Karpas-422 (cell line): ENCODE data around the gene RGL3. TPM values are rescaled to one million over a fixed set of nuclear protein-coding genes. Genes with fewer than 3 reads are reported as not detected.

Experiments used
- DNase-seq: peaks from one replicate; pipeline ENCODE4 v3.0.0-alpha.2; 2015
- H2AFZ ChIP-seq: fragments of 200-600 bp; sonication (generic); 2 replicates; pipeline ENCODE4 v1.6.1; 2014; ENCODE audit warnings: antibody characterized with exemption, low read length, mixed read lengths
- H3K27ac ChIP-seq: fragments of 200-600 bp; sonication (generic); 2 replicates; pipeline ENCODE4 v1.5.1; 2014; ENCODE audit warnings: mild to moderate bottlenecking, low read length, moderate library complexity
- H3K27me3 ChIP-seq: fragments of 200-600 bp; sonication (generic); 2 replicates; pipeline ENCODE4 v1.6.1; 2014; ENCODE audit warnings: low read length, mixed read lengths
- H3K36me3 ChIP-seq: fragments of 200-600 bp; sonication (generic); 2 replicates; pipeline ENCODE4 v1.6.1; 2014; ENCODE audit warnings: low read length, mixed read lengths; ENCODE audit not compliant: insufficient read depth
- H3K4me1 ChIP-seq: fragments of 200-600 bp; sonication (generic); 2 replicates; pipeline ENCODE4 v1.6.1; 2014; ENCODE audit warnings: mild to moderate bottlenecking, low read length, mixed read lengths
- H3K4me2 ChIP-seq: fragments of 200-600 bp; sonication (generic); 2 replicates; pipeline ENCODE4 v1.6.1; 2014; ENCODE audit warnings: low read length, low read depth, mild to moderate bottlenecking; ENCODE audit not compliant: poor library complexity, severe bottlenecking
- H3K4me3 ChIP-seq: fragments of 200-600 bp; sonication (generic); 2 replicates; pipeline ENCODE4 v1.5.1; 2014; ENCODE audit warnings: mild to moderate bottlenecking, antibody characterized with exemption, low read length, mixed read lengths
- H3K79me2 ChIP-seq: fragments of 200-600 bp; sonication (generic); 2 replicates; pipeline ENCODE4 v1.6.1; 2014; ENCODE audit warnings: mild to moderate bottlenecking, low read length, mixed read lengths
- H3K9ac ChIP-seq: fragments of 200-600 bp; sonication (generic); 2 replicates; pipeline ENCODE4 v1.6.0; 2014; ENCODE audit warnings: low read length
- H3K9me2 ChIP-seq: fragments of 200-600 bp; sonication (generic), shearing (Covaris generic); replicated peaks from 2 replicates; pipeline ENCODE4 v1.6.0; 2014; ENCODE audit warnings: mild to moderate bottlenecking, low read length, moderate library complexity; ENCODE audit not compliant: insufficient read depth
- H3K9me3 ChIP-seq: fragments of 300-700, 200-600 bp; sonication (generic); 2 replicates; pipeline ENCODE4 v1.6.1; 2014; ENCODE audit warnings: low read length, mixed read lengths
- H4K20me1 ChIP-seq: fragments of 200-600 bp; sonication (generic); 2 replicates; pipeline ENCODE4 v1.6.1; 2014; ENCODE audit warnings: mild to moderate bottlenecking, antibody characterized with exemption, low read length, low read depth; ENCODE audit not compliant: insufficient read depth
- total RNA-seq: library from RNA; depleted of rRNA; stranded (reverse); fragments of >200 nt; shearing (Covaris generic); gene quantifications from 2 replicates; pipeline ENCODE4 v1.2.3, GENCODE V29; 2014; ENCODE audit warnings: low replicate concordance

The RGL3 gene
- total RNA-seq, 1 experiment from 2014 or later, result not detected

- H3K9me3 ChIP-seq, result no peaks in the 10 kb centered on the region
- peak; percentile 78 for DNase-seq
- H3K36me3 ChIP-seq, result 0 out of 2 replicates have a peak, but pooled peaks cover 4% of the 10 kb centered on the region
- H4K20me1 ChIP-seq, result no peaks in the 10 kb centered on the region
- no peak overlapping the region; the same call in 1 of the 2 replicates for H2AFZ ChIP-seq
- H3K27ac ChIP-seq, result peak overlapping the region; percentile 52
- H3K4me2 ChIP-seq, result peak overlapping the region; percentile 91
- H3K27me3 ChIP-seq, result no peaks in the 10 kb centered on the region
- peaks cover 46% of the 10 kb centered on the region for H3K79me2 ChIP-seq
- H3K4me1 ChIP-seq, result peaks cover 62% of the 10 kb centered on the region
- H3K9me2 ChIP-seq, result no peaks in the 10 kb centered on the region
- H3K4me3 ChIP-seq, result no peak overlapping the region
- peak overlapping the region; percentile 23 for H3K9ac ChIP-seq
Observed at GRCh38 chr19:11377237-11377636, 41.9 kb downstream of the RGL3 start.

- no peaks in the 10 kb centered on the region for H3K27me3 ChIP-seq
- 0 out of 2 replicates have a peak, but pooled peaks cover 4% of the 10 kb centered on the region for H3K36me3 ChIP-seq
- peak overlapping the region; percentile 82 for H3K27ac ChIP-seq
- peak; percentile 89 for DNase-seq
- peaks cover 54% of the 10 kb centered on the region for H3K4me1 ChIP-seq
- H3K4me3 ChIP-seq, result peak overlapping the region; percentile 86
- peak overlapping the region; percentile 91 for H3K9ac ChIP-seq
- H4K20me1 ChIP-seq, result no peaks in the 10 kb centered on the region
- H3K79me2 ChIP-seq, result peaks cover 43% of the 10 kb centered on the region
- H3K9me3 ChIP-seq, result no peaks in the 10 kb centered on the region
- no peak overlapping the region for H2AFZ ChIP-seq
- H3K9me2 ChIP-seq, result no peaks in the 10 kb centered on the region
- H3K4me2 ChIP-seq, result peak overlapping the region; percentile 91
Observed at GRCh38 chr19:11375143-11375948, 43.8 kb downstream of the RGL3 start.

GRCh38 chr19:11374433-11375142 lies 44.5 kb downstream of the RGL3 start, which contains the start of gene SWSAP1:
Gene SWSAP1 (plus strand): TSS chr19:11374666. CDS start chr19:11374681, 15 bp downstream.
- no peaks in the 10 kb centered on the region for H3K27me3 ChIP-seq
- 0 out of 2 replicates have a peak, but pooled peaks cover 4% of the 10 kb centered on the region for H3K36me3 ChIP-seq
- H3K9ac ChIP-seq, result peak within 1 kb of the TSS; percentile 91
- H2AFZ ChIP-seq, result peak within 1 kb of the TSS; percentile 49; the same call in 1 of the 2 replicates
- no peaks in the 10 kb centered on the region for H3K9me2 ChIP-seq
- DNase-seq, result peak; percentile 99
- peak within 1 kb of the TSS; percentile 82 for H3K27ac ChIP-seq
- peak within 1 kb of the TSS; percentile 91 for H3K4me2 ChIP-seq
- peak within 1 kb of the TSS; percentile 86 for H3K4me3 ChIP-seq
- H3K9me3 ChIP-seq, result no peaks in the 10 kb centered on the region
- no peaks in the 10 kb centered on the region for H4K20me1 ChIP-seq
- H3K79me2 ChIP-seq, result peaks cover 35% of the 10 kb centered on the region
- H3K4me1 ChIP-seq, result peaks cover 46% of the 10 kb centered on the region

- Histone ChIP-seq H3K9me3 (no peaks in the 10 kb centered on the region), H4K20me1 (no peaks in the 10 kb centered on the region), H3K9me2 (no peaks in the 10 kb centered on the region), H3K79me2 (peaks cover 30% of the 10 kb centered on the region), H3K27me3 (no peaks in the 10 kb centered on the region), H3K9ac (peak overlapping the region; percentile 80), H3K4me3 (peak overlapping the region; percentile 86), H2AFZ (peak overlapping the region; percentile 49; the same call in 1 of the 2 replicates), H3K27ac (no peak overlapping the region), H3K4me2 (peak overlapping the region; percentile 91), H3K36me3 (0 out of 2 replicates have a peak, but pooled peaks cover 4% of the 10 kb centered on the region), H3K4me1 (peaks cover 40% of the 10 kb centered on the region)
- peak; percentile 49 for DNase-seq
Observed at GRCh38 chr19:11373885-11374432, 45.2 kb downstream of the RGL3 start.

- Histone ChIP-seq H3K4me3 (peak overlapping the region; percentile 86; the same call in 1 of the 2 replicates), H3K27me3 (no peaks in the 10 kb centered on the region), H3K9me2 (no peaks in the 10 kb centered on the region), H3K9ac (peak overlapping the region; percentile 80), H3K4me1 (peaks cover 35% of the 10 kb centered on the region), H2AFZ (peak overlapping the region; percentile 49; the same call in 1 of the 2 replicates), H3K4me2 (peak overlapping the region; percentile 91), H3K27ac (no peak overlapping the region), H4K20me1 (no peaks in the 10 kb centered on the region), H3K36me3 (0 out of 2 replicates have a peak, but pooled peaks cover 4% of the 10 kb centered on the region), H3K9me3 (no peaks in the 10 kb centered on the region), H3K79me2 (peaks cover 25% of the 10 kb centered on the region)
- DNase-seq, result peak; percentile 51
Observed at GRCh38 chr19:11373166-11373884, 45.8 kb downstream of the RGL3 start.

- no peaks in the 10 kb centered on the region for H3K27me3 ChIP-seq
- no peaks in the 10 kb centered on the region for H4K20me1 ChIP-seq
- H3K4me2 ChIP-seq, result no peak overlapping the region
- no peak for DNase-seq
- H3K79me2 ChIP-seq, result peaks cover 6% of the 10 kb centered on the region
- no peak overlapping the region for H3K9ac ChIP-seq
- no peak overlapping the region for H2AFZ ChIP-seq
- no peak overlapping the region for H3K4me3 ChIP-seq
- no peak overlapping the region for H3K27ac ChIP-seq
- no peaks in the 10 kb centered on the region for H3K9me3 ChIP-seq
- H3K4me1 ChIP-seq, result peaks cover 11% of the 10 kb centered on the region
- H3K36me3 ChIP-seq, result no peaks in the 10 kb centered on the region
- H3K9me2 ChIP-seq, result no peaks in the 10 kb centered on the region
Observed at GRCh38 chr19:11370744-11371143, 48.4 kb downstream of the RGL3 start.

GRCh38 chr19:11367528-11367927 lies 51.6 kb downstream of the RGL3 start:
- no peak for DNase-seq
- H3K9me3 ChIP-seq, result no peaks in the 10 kb centered on the region
- H2AFZ ChIP-seq, result no peak overlapping the region
- H3K79me2 ChIP-seq, result no peaks in the 10 kb centered on the region
- H3K36me3 ChIP-seq, result no peaks in the 10 kb centered on the region
- no peak overlapping the region for H3K27ac ChIP-seq
- no peaks in the 10 kb centered on the region for H3K4me1 ChIP-seq
- H3K9ac ChIP-seq, result no peak overlapping the region
- no peaks in the 10 kb centered on the region for H4K20me1 ChIP-seq
- no peak overlapping the region for H3K4me3 ChIP-seq
- no peak overlapping the region for H3K4me2 ChIP-seq
- H3K9me2 ChIP-seq, result no peaks in the 10 kb centered on the region
- no peaks in the 10 kb centered on the region for H3K27me3 ChIP-seq
